Fibroblast of villous mesenchyme (primary cell): ENCODE results near the gene TPPP3. TPM values are rescaled to one million over a fixed set of nuclear protein-coding genes. Genes with fewer than 3 reads are reported as not detected.

Source experiments
- DNase-seq: peaks from one replicate; pipeline ENCODE4 v3.0.0-alpha.2; 2010; ENCODE audit warnings: low read depth
- H3K4me3 ChIP-seq: 2 replicates; pipeline ENCODE4 v1.5.1; 2011; ENCODE audit warnings: low read depth, mild to moderate bottlenecking, low read length
- CTCF ChIP-seq: IDR thresholded peaks from 2 replicates; pipeline ENCODE4 v1.5.1; 2012; ENCODE audit warnings: low read depth, mild to moderate bottlenecking, low read length; ENCODE audit not compliant: insufficient read depth
- total RNA-seq: library from RNA; depleted of rRNA; stranded (reverse); fragments of >200 nt; gene quantifications from 2 replicates; pipeline ENCODE4 v1.2.3, GENCODE V29; 2012

The TPPP3 gene
- 0.86 and 0.97 TPM in 2 replicates for total RNA-seq

GRCh38 chr16:67393111-67393787 is at the start of gene TPPP3:
TSS of gene TPPP3 (minus strand) at chr16:67393498. CDS start at chr16:67391111, 2,387 bp downstream.
- TF ChIP-seq CTCF: peak; percentile 66
- DNase-seq: peak; percentile 84
- peak within 1 kb of the TSS; percentile 48 for H3K4me3 ChIP-seq

- no peak for DNase-seq
- TF ChIP-seq CTCF: no peak
- no peak overlapping the region for H3K4me3 ChIP-seq
Observed at GRCh38 chr16:67442581-67443255, 49.4 kb upstream of the TPPP3 start.

- no peak overlapping the region for H3K4me3 ChIP-seq
- no peak for TF ChIP-seq CTCF
- peak; percentile 27 for DNase-seq
Observed at GRCh38 chr16:67441907-67442306, 48.6 kb upstream of the TPPP3 start.

- DNase-seq: no peak
- H3K4me3 ChIP-seq: no peak overlapping the region
- TF ChIP-seq CTCF: no peak
Observed at GRCh38 chr16:67441271-67441753, 48.0 kb upstream of the TPPP3 start.

- no peak for DNase-seq
- no peak for TF ChIP-seq CTCF
- no peak overlapping the region for H3K4me3 ChIP-seq
Observed at GRCh38 chr16:67438824-67439393, 45.6 kb upstream of the TPPP3 start.

GRCh38 chr16:67438098-67438791 is 44.9 kb upstream of the TPPP3 start:
- no peak for TF ChIP-seq CTCF
- no peak for DNase-seq
- H3K4me3 ChIP-seq: no peak overlapping the region
